Subcutaneous abdominal adipose tissue (tissue), 5 donors: Measurements from ENCODE around the gene STAG1.
"Not testable (repeated sequence)": the region's sequence is repeated elsewhere in the genome, so short reads cannot be mapped to it uniquely, and the experiment has no call there.

Experiments
- H3K27ac ChIP-seq: one replicate; pipeline ENCODE4 v1.7.0; 2013; ENCODE audit warnings: low read depth, mild to moderate bottlenecking, inconsistent platforms, low read length, moderate library complexity
- H3K27me3 ChIP-seq, 5 donors: one replicate each; pipeline ENCODE4 v1.7.0; 2013; ENCODE audit warnings: low read length in 5 of 5, inconsistent platforms in 1 of 5; ENCODE audit not compliant: control insufficient read depth in 5 of 5, insufficient read depth in 4 of 5
- H3K36me3 ChIP-seq, 5 donors: one replicate each; pipeline ENCODE4 v1.7.0; 2013; ENCODE audit warnings: low read length in 5 of 5; ENCODE audit not compliant: control insufficient read depth in 5 of 5, insufficient read depth in 5 of 5
- H3K4me1 ChIP-seq, 5 donors: one replicate each; pipeline ENCODE4 v1.7.0; 2013; ENCODE audit warnings: low read length in 5 of 5, mild to moderate bottlenecking in 3 of 5, moderate library complexity in 1 of 5; ENCODE audit not compliant: control insufficient read depth in 5 of 5, insufficient read depth in 5 of 5
- H3K4me3 ChIP-seq, 5 donors: one replicate each; pipeline ENCODE4 v1.7.0; 2013; ENCODE audit warnings: low read length in 5 of 5, low read depth in 1 of 5
- H3K9ac ChIP-seq, 5 donors: one replicate each; pipeline ENCODE4 v1.7.0; 2013; ENCODE audit warnings: low read length in 5 of 5, mild to moderate bottlenecking in 4 of 5, moderate library complexity in 3 of 5
- H3K9me3 ChIP-seq, 5 donors: one replicate each; pipeline ENCODE4 v1.7.0; 2013; ENCODE audit warnings: low read length in 5 of 5; ENCODE audit not compliant: control insufficient read depth in 5 of 5
- donor health status: healthy.
- donor health status: healthy.
- donor health status: healthy.
- donor health status: healthy.
- donor health status: healthy.

The STAG1 gene

DNA sequence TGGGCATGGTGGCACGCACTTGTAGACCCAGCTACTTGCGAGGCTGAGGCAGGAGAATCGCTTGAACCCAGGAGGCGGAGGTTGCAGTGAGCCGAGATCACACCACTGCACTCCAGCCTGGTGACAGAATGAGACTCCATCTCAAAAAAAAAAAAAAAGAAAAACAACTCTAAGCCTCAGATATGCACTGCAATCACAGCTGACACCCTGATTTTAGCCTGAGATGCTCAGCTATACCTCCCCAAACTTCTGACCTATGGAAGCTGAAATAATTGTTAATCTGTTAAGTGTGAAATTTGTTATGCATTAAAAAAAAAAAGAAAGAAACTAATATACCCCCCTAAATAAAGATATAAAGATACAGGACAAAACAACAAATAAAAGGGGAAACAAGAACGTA, 2.6 kb downstream of the STAG1 start:
- Histone ChIP-seq H3K4me3 (peak overlapping the region in 1 of 5 donors; percentile 71), H3K4me1 (peaks cover 2 to 41% (median 32%) of the 10 kb centered on the region in 5 donors), H3K9ac (peak overlapping the region in 2 of 5 donors; percentile 92 to 97), H3K27ac (peak overlapping the region; percentile 97)
- H3K27me3 ChIP-seq, H3K36me3 ChIP-seq, H3K9me3 ChIP-seq: not testable (repeated sequence)

DNA sequence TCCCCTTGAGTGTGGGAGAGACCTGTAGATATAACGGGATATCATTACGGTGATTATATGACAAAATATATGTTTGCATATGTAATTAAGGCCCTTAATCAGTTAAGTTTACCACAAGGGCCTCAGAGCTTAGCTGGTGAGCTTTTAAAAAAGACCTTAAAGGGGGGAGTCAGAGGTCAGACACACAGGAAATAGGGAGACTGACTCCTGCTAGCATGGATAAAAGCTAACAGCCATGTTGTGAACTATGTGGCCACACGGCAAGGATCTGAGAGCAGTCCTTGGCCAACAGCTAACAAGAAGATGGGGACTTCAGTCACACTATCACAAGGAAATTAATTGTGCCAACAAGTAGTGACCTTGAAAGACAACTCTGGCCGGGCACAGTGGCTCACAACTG, 3.1 kb downstream of the STAG1 start:
- Histone ChIP-seq H3K27me3 (no peaks in the 10 kb centered on the region), H3K4me1 (peaks cover 2 to 41% (median 32%) of the 10 kb centered on the region in 5 donors), H3K27ac (peak overlapping the region; percentile 97), H3K9me3 (no peaks in the 10 kb centered on the region), H3K36me3 (no peaks in the 10 kb centered on the region), H3K4me3 (no peak overlapping the region), H3K9ac (peak overlapping the region in 3 of 5 donors; percentile 26 to 66 (median 48))

DNA sequence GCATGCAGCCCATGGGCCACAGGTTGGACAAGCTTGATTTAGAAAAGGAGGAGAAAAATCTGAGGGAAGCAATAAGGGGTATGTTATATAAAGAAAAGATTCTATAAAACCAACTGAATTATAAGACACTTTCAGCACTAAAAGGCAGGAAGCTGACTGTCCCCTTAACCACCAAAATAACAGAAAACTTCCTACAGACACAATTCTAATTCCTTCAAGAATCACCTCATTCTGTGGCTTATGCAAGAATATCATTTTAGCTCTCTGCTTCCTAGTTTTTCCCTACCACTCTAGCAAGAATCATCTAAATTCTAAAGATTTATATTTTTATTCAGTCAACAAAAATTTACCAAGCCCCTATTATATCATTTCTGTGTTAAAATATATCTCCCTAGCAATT, 6.3 kb downstream of the STAG1 start:
- H3K9me3 ChIP-seq: peaks cover 0 to 4% (median 0%) of the 10 kb centered on the region in 5 donors
- H3K27ac ChIP-seq: no peak overlapping the region
- no peak overlapping the region for H3K9ac ChIP-seq
- H3K4me1 ChIP-seq: peaks cover 0 to 33% (median 20%) of the 10 kb centered on the region in 5 donors
- H3K36me3 ChIP-seq: no peaks in the 10 kb centered on the region
- H3K4me3 ChIP-seq: no peak overlapping the region
- H3K27me3 ChIP-seq: no peaks in the 10 kb centered on the region

- Histone ChIP-seq H3K4me3 (no peak overlapping the region), H3K9me3 (peaks cover 0 to 4% (median 0%) of the 10 kb centered on the region in 5 donors), H3K27me3 (no peaks in the 10 kb centered on the region), H3K36me3 (no peaks in the 10 kb centered on the region), H3K9ac (no peak overlapping the region), H3K27ac (no peak overlapping the region), H3K4me1 (peaks cover 0 to 4% (median 0%) of the 10 kb centered on the region in 5 donors)
Observed at GRCh38 chr3:136741063-136741462, 11.1 kb downstream of the STAG1 start.

DNA sequence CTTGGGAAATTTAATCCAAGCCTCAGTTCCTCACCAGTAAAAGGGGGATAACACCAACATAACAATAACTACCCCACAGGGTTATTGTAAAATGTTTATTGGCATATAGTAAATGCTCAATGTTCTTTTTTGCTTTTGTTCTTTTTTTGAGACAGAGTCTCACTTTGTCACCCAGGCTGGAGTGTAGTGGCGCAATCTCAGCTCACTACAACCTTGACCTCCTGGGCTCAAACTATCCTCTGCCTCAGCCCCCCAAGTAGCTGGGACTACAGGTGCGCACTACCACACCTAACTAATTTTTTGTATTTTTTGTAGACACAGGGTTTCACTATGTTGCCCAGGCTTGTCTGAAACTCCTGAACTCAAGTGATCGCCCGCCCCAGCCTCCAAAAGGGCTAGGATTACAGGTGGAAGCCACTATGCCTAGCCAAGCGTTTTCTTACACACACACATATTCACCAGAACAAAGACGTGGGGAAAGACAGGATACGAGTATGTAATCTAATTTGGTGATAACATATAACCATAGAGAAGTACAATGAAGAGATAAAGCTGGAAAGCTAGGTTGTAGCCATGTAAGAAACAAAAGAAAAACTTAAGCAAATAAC, 11.7 kb downstream of the STAG1 start:
- H3K27me3 ChIP-seq: no peaks in the 10 kb centered on the region
- H3K36me3 ChIP-seq: no peaks in the 10 kb centered on the region
- no peak overlapping the region for H3K4me3 ChIP-seq
- H3K9ac ChIP-seq: no peak overlapping the region
- H3K27ac ChIP-seq: no peak overlapping the region
- H3K4me1 ChIP-seq: peaks cover 0 to 3% (median 0%) of the 10 kb centered on the region in 5 donors
- H3K9me3 ChIP-seq: peaks cover 0 to 4% (median 0%) of the 10 kb centered on the region in 5 donors

DNA sequence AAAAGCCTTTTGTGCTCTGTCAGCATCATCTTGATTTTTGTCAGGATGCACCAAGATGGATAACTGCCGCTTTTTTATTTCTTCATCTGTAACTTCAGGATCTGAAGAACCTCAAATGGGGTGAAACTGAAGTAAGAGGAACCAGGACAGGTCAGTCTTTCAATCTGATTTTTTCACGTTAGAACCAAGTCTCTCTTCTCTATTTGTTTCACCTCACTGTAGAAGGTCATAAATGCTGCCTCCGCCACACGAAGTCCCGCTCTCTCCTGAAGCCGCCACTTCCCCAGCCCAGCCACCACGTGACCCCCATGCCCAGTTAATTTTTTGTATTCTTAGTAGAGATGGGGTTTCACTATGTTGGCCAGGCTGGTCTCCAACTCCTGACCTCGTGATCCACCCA, 15.2 kb downstream of the STAG1 start:
- H3K9me3 ChIP-seq, H3K9ac ChIP-seq, H3K27me3 ChIP-seq, H3K4me3 ChIP-seq, H3K36me3 ChIP-seq, H3K27ac ChIP-seq, H3K4me1 ChIP-seq: not testable (repeated sequence)

DNA sequence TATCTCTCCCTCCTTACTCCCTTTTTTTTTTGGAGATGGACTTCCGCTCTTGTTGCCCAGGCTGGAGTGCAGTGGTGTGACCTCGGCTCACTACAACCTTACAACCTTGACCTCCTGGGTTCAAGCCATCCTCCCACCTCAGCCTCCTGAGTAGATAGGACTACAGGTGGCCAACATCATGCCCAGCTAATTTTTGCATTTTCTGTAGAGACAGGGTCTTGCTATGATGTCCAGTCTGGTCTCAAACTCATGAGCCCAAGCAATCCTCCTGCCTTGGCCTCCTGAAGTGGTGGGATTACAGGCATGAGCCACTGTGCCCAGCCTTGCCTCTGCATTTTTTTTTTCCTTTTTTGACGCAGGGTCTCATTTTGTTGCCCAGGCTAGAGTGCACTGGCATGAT, 17.1 kb downstream of the STAG1 start:
- Histone ChIP-seq H3K36me3 (no peaks in the 10 kb centered on the region), H3K27ac (no peak overlapping the region), H3K27me3 (no peaks in the 10 kb centered on the region), H3K9me3 (no peaks in the 10 kb centered on the region), H3K4me1 (peaks cover 0 to 9% (median 0%) of the 10 kb centered on the region in 5 donors), H3K9ac (no peak overlapping the region), H3K4me3 (no peak overlapping the region)

- H3K4me3 ChIP-seq: no peak overlapping the region
- H3K27me3 ChIP-seq: no peaks in the 10 kb centered on the region
- no peak overlapping the region for H3K9ac ChIP-seq
- H3K27ac ChIP-seq: no peak overlapping the region
- H3K36me3 ChIP-seq: no peaks in the 10 kb centered on the region
- no peaks in the 10 kb centered on the region for H3K9me3 ChIP-seq
- peaks cover 0 to 9% (median 0%) of the 10 kb centered on the region in 5 donors for H3K4me1 ChIP-seq
Observed at GRCh38 chr3:136734382-136735070, 17.7 kb downstream of the STAG1 start.

DNA sequence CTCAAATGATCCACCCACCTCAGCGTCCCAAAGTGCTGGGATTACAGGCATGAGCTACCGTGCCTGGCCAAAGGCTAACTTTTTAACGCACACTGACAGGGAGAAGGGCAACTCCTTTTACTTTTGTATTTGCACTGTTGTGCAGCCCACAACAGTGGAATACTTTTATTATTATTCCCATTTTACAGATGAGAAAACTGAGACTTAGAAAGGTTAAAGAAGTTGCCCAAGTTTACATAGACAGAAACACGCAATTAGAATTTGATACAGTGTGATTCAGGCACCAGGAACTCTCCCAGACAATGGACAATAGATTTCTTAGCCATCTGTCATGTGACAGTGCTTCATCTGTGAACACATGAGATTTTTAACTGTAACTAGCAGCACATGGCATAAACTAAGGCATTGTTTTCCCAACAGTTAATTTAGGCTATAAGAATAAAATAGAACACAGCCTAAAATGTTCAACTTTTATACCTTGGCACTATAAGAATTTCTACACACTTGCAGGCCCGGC, 18.8 kb downstream of the STAG1 start:
- Histone ChIP-seq H3K4me3 (no peak overlapping the region), H3K4me1 (peaks cover 0 to 16% (median 8%) of the 10 kb centered on the region in 5 donors), H3K9me3 (no peaks in the 10 kb centered on the region), H3K9ac (no peak overlapping the region), H3K27ac (no peak overlapping the region), H3K36me3 (no peaks in the 10 kb centered on the region), H3K27me3 (no peaks in the 10 kb centered on the region)

DNA sequence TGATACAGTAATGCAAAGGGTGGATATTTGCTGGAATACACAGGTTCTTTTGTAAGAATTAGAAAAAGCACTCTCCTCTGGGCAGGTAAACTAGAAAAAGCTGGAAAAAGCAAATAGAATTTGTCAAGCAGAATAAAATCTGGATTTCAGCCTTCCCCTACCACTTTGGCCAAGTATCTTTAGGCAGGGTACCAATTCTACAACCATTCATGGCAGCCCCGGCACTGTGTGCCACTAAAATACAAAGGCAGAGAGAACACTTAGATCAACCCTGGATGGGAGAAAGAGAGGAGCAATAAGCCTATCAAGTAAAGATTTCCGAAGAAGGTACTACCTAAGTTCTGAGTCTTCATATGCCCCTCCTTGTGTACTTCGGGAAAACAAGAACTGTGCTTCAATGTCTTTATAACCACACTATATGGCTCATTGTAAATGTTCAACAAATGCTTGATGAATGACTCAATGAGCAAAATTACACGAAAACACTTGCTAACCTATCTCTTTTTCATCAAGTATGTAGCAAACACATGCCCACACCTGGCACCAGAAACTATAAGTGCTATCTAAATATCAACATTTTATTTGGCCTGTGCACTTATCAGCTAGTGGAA, 20.8 kb downstream of the STAG1 start:
- no peak overlapping the region for H3K9ac ChIP-seq
- H3K4me1 ChIP-seq: peaks cover 0 to 19% (median 9%) of the 10 kb centered on the region in 5 donors
- H3K27me3 ChIP-seq: no peaks in the 10 kb centered on the region
- no peak overlapping the region for H3K4me3 ChIP-seq
- no peak overlapping the region for H3K27ac ChIP-seq
- H3K36me3 ChIP-seq: no peaks in the 10 kb centered on the region
- no peaks in the 10 kb centered on the region for H3K9me3 ChIP-seq
